Liver (tissue), 9 donors: Measurements from ENCODE around the gene MYO10. TPM values are rescaled to one million over a fixed set of nuclear protein-coding genes. Genes with fewer than 3 reads are reported as not detected.

ENCODE experiments used
- DNase-seq: peaks from one replicate; pipeline ENCODE4 v3.0.0-alpha.2; 2017; ENCODE audit warnings: low spot score
- H3K27ac ChIP-seq, 2 donors: one replicate each; pipeline ENCODE4 v1.7.0; 2013; ENCODE audit warnings: inconsistent platforms in 2 of 2, low read length in 2 of 2, control low read depth in 1 of 2, low read depth in 1 of 2, mild to moderate bottlenecking in 1 of 2
- H3K27me3 ChIP-seq, 4 donors: one replicate each; pipeline versions ENCODE4 v1.6.1 to v1.7.0; 2013; ENCODE audit warnings: low read length in 3 of 4, inconsistent platforms in 1 of 4, mild to moderate bottlenecking in 1 of 4, moderate library complexity in 1 of 4; ENCODE audit not compliant: control insufficient read depth in 4 of 4, insufficient read depth in 4 of 4
- H3K36me3 ChIP-seq, 4 donors: one replicate each; pipeline versions ENCODE4 v1.6.1 to v1.7.0; 2013; ENCODE audit warnings: low read length in 3 of 4, mild to moderate bottlenecking in 3 of 4, low read depth in 1 of 4, moderate library complexity in 1 of 4; ENCODE audit not compliant: control insufficient read depth in 4 of 4, insufficient read depth in 3 of 4
- H3K4me1 ChIP-seq, 4 donors: one replicate each; pipeline versions ENCODE4 v1.6.1 to v1.7.0; 2013; ENCODE audit warnings: low read length in 3 of 4, mild to moderate bottlenecking in 3 of 4, moderate library complexity in 1 of 4; ENCODE audit not compliant: control insufficient read depth in 4 of 4, insufficient read depth in 4 of 4
- H3K4me3 ChIP-seq, 3 donors: one replicate each; pipeline versions ENCODE4 v1.6.1 to v1.7.0; 2013; ENCODE audit warnings: low read length in 3 of 3, control low read depth in 1 of 3, low read depth in 1 of 3, mild to moderate bottlenecking in 1 of 3
- H3K9ac ChIP-seq, 2 donors: one replicate each; pipeline ENCODE4 v1.7.0; 2013; ENCODE audit warnings: low read length in 2 of 2, mild to moderate bottlenecking in 2 of 2, moderate library complexity in 2 of 2, control low read depth in 1 of 2, low read depth in 1 of 2
- H3K9me3 ChIP-seq, 4 donors: one replicate each; pipeline versions ENCODE4 v1.6.1 to v1.7.0; 2013; ENCODE audit warnings: low read length in 3 of 4; ENCODE audit not compliant: control insufficient read depth in 4 of 4
- ATF3 ChIP-seq: IDR thresholded peaks from 2 replicates; pipeline ENCODE4 v1.6.1; 2016; ENCODE audit warnings: antibody characterized with exemption
- FOXA1 ChIP-seq: IDR thresholded peaks from 2 replicates; pipeline ENCODE4 v1.6.1; 2016; ENCODE audit warnings: antibody characterized with exemption
- FOXA2 ChIP-seq: IDR thresholded peaks from 2 replicates; pipeline ENCODE4 v1.6.1; 2016; ENCODE audit warnings: antibody characterized with exemption
- GABPA ChIP-seq, 2 donors: IDR thresholded peaks in 1 of 2; conservative IDR thresholded peaks in 1 of 2; 2 replicates each; pipeline ENCODE4 v1.6.1; 2016; ENCODE audit warnings: antibody characterized with exemption in 2 of 2, mild to moderate bottlenecking in 1 of 2, moderate library complexity in 1 of 2
- HNF4A ChIP-seq, 2 donors: conservative IDR thresholded peaks; 2 replicates each; pipeline ENCODE4 v1.6.1; 2016; ENCODE audit warnings: antibody characterized with exemption in 2 of 2, mild to moderate bottlenecking in 2 of 2
- HNF4G ChIP-seq: IDR thresholded peaks from 2 replicates; pipeline ENCODE4 v1.6.1; 2016; ENCODE audit warnings: antibody characterized with exemption
- NR2F2 ChIP-seq: IDR thresholded peaks from 2 replicates; pipeline ENCODE4 v1.6.1; 2016; ENCODE audit warnings: antibody characterized with exemption
- RAD21 ChIP-seq, 2 donors: IDR thresholded peaks; 2 replicates each; pipeline ENCODE4 v1.6.1; 2016; ENCODE audit warnings: antibody characterized with exemption in 2 of 2, mild to moderate bottlenecking in 2 of 2
- REST ChIP-seq: IDR thresholded peaks from 2 replicates; pipeline ENCODE4 v1.6.1; 2016; ENCODE audit warnings: antibody characterized with exemption, mild to moderate bottlenecking
- RXRA ChIP-seq, 2 donors: IDR thresholded peaks; 2 replicates each; pipeline ENCODE4 v1.6.1; 2017 to 2018; ENCODE audit warnings: antibody characterized with exemption in 2 of 2, mild to moderate bottlenecking in 1 of 2
- SP1 ChIP-seq: IDR thresholded peaks from 2 replicates; pipeline ENCODE4 v1.6.1; 2018; ENCODE audit warnings: antibody characterized with exemption, mild to moderate bottlenecking
- TAF1 ChIP-seq: conservative IDR thresholded peaks from 2 replicates; pipeline ENCODE4 v1.6.1; 2016; ENCODE audit warnings: antibody characterized with exemption, mild to moderate bottlenecking
- WGBS: extraction: QIAGEN DNeasy Blood & Tissue Kit; methylation state at CpG from one replicate; pipeline ENCODE4 v1.1.7; 2013; 5-methylcytosine and 5-hydroxymethylcytosine counted together
- polyA plus RNA-seq, 2 donors: library from polyadenylated mRNA; stranded (reverse) in 1 of 2; unstranded in 1 of 2; fragments of 200-250 nt in 1 of 2; fragments of >200 nt in 1 of 2; fragmentation: Nextera tagmentation in 1 of 2; extraction: Ambion mirVana in 1 of 2; gene quantifications; one replicate each; pipeline versions ENCODE4 v1.2.1 to v1.2.3, GENCODE V29; 2013 to 2015
- total RNA-seq, 2 donors: library from RNA; depleted of rRNA; stranded (reverse); fragments of >200 nt; gene quantifications; one replicate each; pipeline ENCODE4 v1.2.3, GENCODE V29; 2014
- TF ChIP-seq, protein P1 (sequence below): IDR thresholded peaks from 2 replicates; pipeline ENCODE4 v1.6.1; 2016; ENCODE audit warnings: antibody characterized with exemption
- TF ChIP-seq, protein P2 (sequence below): IDR thresholded peaks from 2 replicates; pipeline ENCODE4 v1.6.1; 2016; ENCODE audit warnings: antibody characterized with exemption
- donor health status: healthy.
- donor health status: healthy.
- donor health status: healthy.
- donor health status: healthy.
- donor health status: healthy.

MYO10 gene
- total and polyA plus RNA-seq, 4 donors: 4.3 to 15.3 (median 7.1) TPM

DNA sequence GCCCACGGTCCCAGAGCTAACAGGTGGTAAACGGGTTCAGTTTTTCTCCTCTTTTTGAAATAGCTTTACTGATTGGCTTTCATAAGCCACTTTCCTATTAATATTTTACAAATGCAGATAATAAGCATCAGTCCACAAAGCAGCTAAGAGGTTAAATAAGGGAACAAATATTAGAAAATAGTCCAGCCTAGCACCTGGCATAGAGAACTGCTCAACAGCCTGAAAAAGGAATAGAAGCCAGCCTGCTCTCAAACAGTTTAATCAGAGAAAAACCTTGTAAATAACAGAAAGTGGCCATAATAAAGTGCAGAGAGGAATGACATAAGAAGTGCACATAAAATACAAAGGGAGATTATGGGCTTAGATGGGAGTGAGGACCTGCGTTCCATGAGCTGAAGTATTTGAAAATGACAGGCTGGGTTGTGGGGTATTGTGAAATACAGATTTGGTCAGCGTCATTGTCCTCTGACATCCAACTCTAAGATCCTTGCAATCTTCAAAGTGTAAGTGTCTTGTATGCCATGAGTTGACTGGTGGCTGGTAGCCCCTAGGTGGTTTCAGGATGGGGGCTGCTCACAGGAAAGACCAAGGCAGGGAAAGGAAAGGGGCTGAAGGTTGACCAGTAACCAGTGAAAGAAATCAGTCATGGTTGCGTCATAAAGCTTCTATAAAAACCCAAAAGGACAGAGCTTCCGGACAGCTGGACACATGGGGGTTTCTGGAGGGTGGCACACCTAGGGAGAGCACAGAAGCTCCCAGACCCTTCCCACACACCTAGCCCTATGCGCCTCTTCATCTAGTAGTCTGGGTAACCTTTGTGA lies 32.4 kb downstream of the MYO10 start:
- H3K36me3 ChIP-seq: no peaks in the 10 kb centered on the region
- DNase-seq: no peak
- 77% methylated on average over 7 of the region's 7 CpGs for WGBS
- no peaks in the 10 kb centered on the region for H3K27me3 ChIP-seq
- TF ChIP-seq GABPA (IDR thresholded peaks at IDR 0.05 in 1 of 2, conservative IDR thresholded peaks at IDR 0.05 in 1 of 2) (no peak), HNF4A (conservative IDR thresholded peaks at IDR 0.05) (no peak), FOXA2 (no peak), REST (no peak), FOXA1 (no peak), TAF1 (no peak)
- no peak overlapping the region for H3K9ac ChIP-seq
- no peak overlapping the region for H3K4me3 ChIP-seq
- peak overlapping the region in 1 of 2 donors; percentile 31 for H3K27ac ChIP-seq
- H3K9me3 ChIP-seq: no peaks in the 10 kb centered on the region
- no peaks in the 10 kb centered on the region for H3K4me1 ChIP-seq

DNA sequence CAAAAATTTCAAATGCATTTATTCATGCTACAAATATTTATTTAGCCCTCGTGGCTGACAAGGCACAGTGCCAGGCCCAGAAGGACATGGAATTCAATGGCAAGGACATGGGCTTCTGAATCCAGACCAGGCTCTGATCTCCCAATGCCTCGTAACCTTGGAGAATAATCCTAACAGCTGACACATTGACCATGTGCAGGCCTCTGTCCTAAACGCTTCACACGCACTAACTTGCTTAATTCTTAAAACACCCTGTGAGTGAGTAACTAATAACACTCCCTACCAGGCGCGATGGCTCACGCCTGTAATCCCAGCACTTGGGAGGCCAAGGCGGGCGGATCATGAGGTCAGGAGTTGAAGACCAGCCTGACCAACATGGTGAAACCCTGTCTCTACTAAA lies 33.2 kb downstream of the MYO10 start:
- Histone ChIP-seq H3K36me3 (no peaks in the 10 kb centered on the region), H3K4me3 (no peak overlapping the region), H3K27me3 (no peaks in the 10 kb centered on the region), H3K9me3 (no peaks in the 10 kb centered on the region), H3K4me1 (no peaks in the 10 kb centered on the region), H3K27ac (no peak overlapping the region), H3K9ac (no peak overlapping the region)
- no peak for DNase-seq
- WGBS: 81% methylated on average over 9 of the region's 9 CpGs
- TF ChIP-seq REST (no peak), TAF1 (no peak), ATF3 (no peak), FOXA2 (no peak), NR2F2 (no peak), RXRA (IDR thresholded peaks at IDR 0.05) (no peak), RAD21 (IDR thresholded peaks at IDR 0.05) (no peak), HNF4G (no peak), SP1 (no peak)
- TF ChIP-seq, protein P1, sequence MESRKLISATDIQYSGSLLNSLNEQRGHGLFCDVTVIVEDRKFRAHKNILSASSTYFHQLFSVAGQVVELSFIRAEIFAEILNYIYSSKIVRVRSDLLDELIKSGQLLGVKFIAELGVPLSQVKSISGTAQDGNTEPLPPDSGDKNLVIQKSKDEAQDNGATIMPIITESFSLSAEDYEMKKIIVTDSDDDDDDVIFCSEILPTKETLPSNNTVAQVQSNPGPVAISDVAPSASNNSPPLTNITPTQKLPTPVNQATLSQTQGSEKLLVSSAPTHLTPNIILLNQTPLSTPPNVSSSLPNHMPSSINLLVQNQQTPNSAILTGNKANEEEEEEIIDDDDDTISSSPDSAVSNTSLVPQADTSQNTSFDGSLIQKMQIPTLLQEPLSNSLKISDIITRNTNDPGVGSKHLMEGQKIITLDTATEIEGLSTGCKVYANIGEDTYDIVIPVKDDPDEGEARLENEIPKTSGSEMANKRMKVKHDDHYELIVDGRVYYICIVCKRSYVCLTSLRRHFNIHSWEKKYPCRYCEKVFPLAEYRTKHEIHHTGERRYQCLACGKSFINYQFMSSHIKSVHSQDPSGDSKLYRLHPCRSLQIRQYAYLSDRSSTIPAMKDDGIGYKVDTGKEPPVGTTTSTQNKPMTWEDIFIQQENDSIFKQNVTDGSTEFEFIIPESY: no peak
- TF ChIP-seq, protein P2, sequence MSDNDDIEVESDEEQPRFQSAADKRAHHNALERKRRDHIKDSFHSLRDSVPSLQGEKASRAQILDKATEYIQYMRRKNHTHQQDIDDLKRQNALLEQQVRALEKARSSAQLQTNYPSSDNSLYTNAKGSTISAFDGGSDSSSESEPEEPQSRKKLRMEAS: no peak
